ENCODE results near the gene HAND2. TPM values are rescaled to one million over a fixed set of nuclear protein-coding genes. Genes with fewer than 3 reads are reported as not detected.

HAND2 gene
- total and polyA plus RNA-seq, 2 experiments from 2014 or later: 0.15 TPM; not detected in 1

GRCh38 chr4:173486714-173487392 lies 43.2 kb downstream of the HAND2 start (continued):
- TF ChIP-seq, protein P1, sequence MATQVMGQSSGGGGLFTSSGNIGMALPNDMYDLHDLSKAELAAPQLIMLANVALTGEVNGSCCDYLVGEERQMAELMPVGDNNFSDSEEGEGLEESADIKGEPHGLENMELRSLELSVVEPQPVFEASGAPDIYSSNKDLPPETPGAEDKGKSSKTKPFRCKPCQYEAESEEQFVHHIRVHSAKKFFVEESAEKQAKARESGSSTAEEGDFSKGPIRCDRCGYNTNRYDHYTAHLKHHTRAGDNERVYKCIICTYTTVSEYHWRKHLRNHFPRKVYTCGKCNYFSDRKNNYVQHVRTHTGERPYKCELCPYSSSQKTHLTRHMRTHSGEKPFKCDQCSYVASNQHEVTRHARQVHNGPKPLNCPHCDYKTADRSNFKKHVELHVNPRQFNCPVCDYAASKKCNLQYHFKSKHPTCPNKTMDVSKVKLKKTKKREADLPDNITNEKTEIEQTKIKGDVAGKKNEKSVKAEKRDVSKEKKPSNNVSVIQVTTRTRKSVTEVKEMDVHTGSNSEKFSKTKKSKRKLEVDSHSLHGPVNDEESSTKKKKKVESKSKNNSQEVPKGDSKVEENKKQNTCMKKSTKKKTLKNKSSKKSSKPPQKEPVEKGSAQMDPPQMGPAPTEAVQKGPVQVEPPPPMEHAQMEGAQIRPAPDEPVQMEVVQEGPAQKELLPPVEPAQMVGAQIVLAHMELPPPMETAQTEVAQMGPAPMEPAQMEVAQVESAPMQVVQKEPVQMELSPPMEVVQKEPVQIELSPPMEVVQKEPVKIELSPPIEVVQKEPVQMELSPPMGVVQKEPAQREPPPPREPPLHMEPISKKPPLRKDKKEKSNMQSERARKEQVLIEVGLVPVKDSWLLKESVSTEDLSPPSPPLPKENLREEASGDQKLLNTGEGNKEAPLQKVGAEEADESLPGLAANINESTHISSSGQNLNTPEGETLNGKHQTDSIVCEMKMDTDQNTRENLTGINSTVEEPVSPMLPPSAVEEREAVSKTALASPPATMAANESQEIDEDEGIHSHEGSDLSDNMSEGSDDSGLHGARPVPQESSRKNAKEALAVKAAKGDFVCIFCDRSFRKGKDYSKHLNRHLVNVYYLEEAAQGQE (IDR thresholded peaks at IDR 0.05; ENCODE audit: unreplicated experiment): no peak
- no peak for TF ChIP-seq JUNB (IDR thresholded peaks at IDR 0.05; ENCODE audit: unreplicated experiment)
- TF ChIP-seq POLR2AphosphoS5 (IDR thresholded peaks at IDR 0.05; ENCODE audit: low read depth): no peak

DNA sequence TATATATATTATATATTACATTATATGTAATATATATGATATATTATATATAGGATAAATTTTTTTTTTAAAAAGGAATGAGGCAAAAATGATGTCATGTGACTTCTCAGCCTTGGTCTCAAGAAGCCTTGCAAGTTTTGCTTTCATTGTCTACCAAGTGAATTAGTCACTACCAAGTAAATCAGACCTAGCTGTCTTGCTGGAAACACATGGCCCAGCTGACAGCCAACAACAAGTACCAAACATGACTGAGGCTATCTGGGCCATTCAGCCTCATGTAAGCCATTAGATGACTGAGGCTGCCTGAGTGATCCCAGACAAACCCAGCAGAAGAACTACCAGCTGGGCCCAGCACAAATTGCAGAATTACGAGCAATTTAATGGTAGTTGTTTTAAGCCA lies 44.9 kb downstream of the HAND2 start:
- Mint-ChIP-seq H3K27ac (no peak overlapping the region), H3K4me3 (no peak overlapping the region), H3K27me3 (ENCODE audit: insufficient read depth, low read depth, poor library complexity) (no peaks in the 10 kb centered on the region), H3K9me3 (no peaks in the 10 kb centered on the region; the same call in 2 of the 3 replicates), H3K36me3 (ENCODE audit: low read depth) (no peaks in the 10 kb centered on the region), H3K4me1 (peaks cover 20% of the 10 kb centered on the region)
- Histone ChIP-seq H3K9me2 (ENCODE audit: insufficient read depth) (peaks cover 4% of the 10 kb centered on the region; the same call in 1 of the 2 replicates), H4K20me1 (replicated peaks; ENCODE audit: insufficient read depth) (no peaks in the 10 kb centered on the region), H3K4me2 (no peak overlapping the region), H3K36me3 (ENCODE audit: insufficient read depth) (no peaks in the 10 kb centered on the region), H3K27me3 (ENCODE audit: insufficient read depth) (no peaks in the 10 kb centered on the region), H3K4me3 (no peak overlapping the region), H3F3A (replicated peaks; ENCODE audit: low read depth) (peaks cover 5% of the 10 kb centered on the region; the same call in 1 of the 2 replicates), H3K27ac (ENCODE audit: low read depth) (no peak overlapping the region), H3K4me1 (ENCODE audit: insufficient read depth) (peaks cover 19% of the 10 kb centered on the region), H3K79me2 (replicated peaks; ENCODE audit: insufficient read depth) (no peaks in the 10 kb centered on the region), H2AFZ (no peak overlapping the region)
- ATAC-seq (no peak), DNase-seq (ENCODE audit: low spot score) (no peak)
- TF ChIP-seq EZH2 (IDR thresholded peaks at IDR 0.05; ENCODE audit: low read depth, unreplicated experiment) (no peak), ZNF462 (CRISPR knock-in tag; IDR thresholded peaks at IDR 0.05) (no peak), NANOG (IDR thresholded peaks at IDR 0.05; ENCODE audit: borderline replicate concordance) (no peak), EZH2phosphoT487 (IDR thresholded peaks at IDR 0.05; ENCODE audit: unreplicated experiment) (no peak), POLR2AphosphoS5 (IDR thresholded peaks at IDR 0.05; ENCODE audit: low read depth) (no peak), CREB1 (CRISPR knock-in tag; IDR thresholded peaks at IDR 0.05; ENCODE audit: low read depth) (no peak), ZNF114 (CRISPR knock-in tag; IDR thresholded peaks at IDR 0.05) (no peak)
- TF ChIP-seq, protein P2, sequence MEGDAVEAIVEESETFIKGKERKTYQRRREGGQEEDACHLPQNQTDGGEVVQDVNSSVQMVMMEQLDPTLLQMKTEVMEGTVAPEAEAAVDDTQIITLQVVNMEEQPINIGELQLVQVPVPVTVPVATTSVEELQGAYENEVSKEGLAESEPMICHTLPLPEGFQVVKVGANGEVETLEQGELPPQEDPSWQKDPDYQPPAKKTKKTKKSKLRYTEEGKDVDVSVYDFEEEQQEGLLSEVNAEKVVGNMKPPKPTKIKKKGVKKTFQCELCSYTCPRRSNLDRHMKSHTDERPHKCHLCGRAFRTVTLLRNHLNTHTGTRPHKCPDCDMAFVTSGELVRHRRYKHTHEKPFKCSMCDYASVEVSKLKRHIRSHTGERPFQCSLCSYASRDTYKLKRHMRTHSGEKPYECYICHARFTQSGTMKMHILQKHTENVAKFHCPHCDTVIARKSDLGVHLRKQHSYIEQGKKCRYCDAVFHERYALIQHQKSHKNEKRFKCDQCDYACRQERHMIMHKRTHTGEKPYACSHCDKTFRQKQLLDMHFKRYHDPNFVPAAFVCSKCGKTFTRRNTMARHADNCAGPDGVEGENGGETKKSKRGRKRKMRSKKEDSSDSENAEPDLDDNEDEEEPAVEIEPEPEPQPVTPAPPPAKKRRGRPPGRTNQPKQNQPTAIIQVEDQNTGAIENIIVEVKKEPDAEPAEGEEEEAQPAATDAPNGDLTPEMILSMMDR (conservative IDR thresholded peaks at IDR 0.05; ENCODE audit: low read depth in 2 of 2): no peak

Measured in GM23338 (cell line).